Activated T-cell treated with anti-CD3 and anti-CD28 coated beads, Interleukin-2, amount 50 U/mL, for 4 hours (primary cell): ENCODE data around the gene SYT1. TPM values are rescaled to one million over a fixed set of nuclear protein-coding genes. Genes with fewer than 3 reads are reported as not detected.

Experiments used
- ATAC-seq, 2 donors: fragments of 200-7000 bp; cut with Tn5 transposase; one replicate each; pipeline ENCODE4 v1.10.0; 2021
- DNase-seq: peaks from one replicate; pipeline ENCODE4 v3.0.0-alpha.2; 2020
- H3K27me3 Mint-ChIP-seq: one replicate; pipeline ENCODE4 v1.8.0; 2021; ENCODE audit warnings: low read depth, mixed read lengths
- H3K36me3 Mint-ChIP-seq: one replicate; pipeline ENCODE4 v1.8.0; 2022; ENCODE audit warnings: mixed read lengths; ENCODE audit not compliant: insufficient read depth
- H3K4me1 Mint-ChIP-seq: one replicate; pipeline ENCODE4 v1.8.0; 2021; ENCODE audit warnings: low read depth, mixed read lengths
- H3K4me3 Mint-ChIP-seq: one replicate; pipeline ENCODE4 v1.8.0; 2021; ENCODE audit warnings: mild to moderate bottlenecking, moderate library complexity, mixed read lengths
- H3K9me3 Mint-ChIP-seq: one replicate; pipeline ENCODE4 v1.8.0; 2021; ENCODE audit warnings: mixed read lengths
- total RNA-seq, 3 donors: library from RNA; stranded (reverse); gene quantifications; one replicate each; pipeline ENCODE4 v1.2.1, GENCODE V29; 2021

The SYT1 gene
- total RNA-seq, 3 donors from 2014 or later, result 0.16 TPM; not detected in 2

DNA sequence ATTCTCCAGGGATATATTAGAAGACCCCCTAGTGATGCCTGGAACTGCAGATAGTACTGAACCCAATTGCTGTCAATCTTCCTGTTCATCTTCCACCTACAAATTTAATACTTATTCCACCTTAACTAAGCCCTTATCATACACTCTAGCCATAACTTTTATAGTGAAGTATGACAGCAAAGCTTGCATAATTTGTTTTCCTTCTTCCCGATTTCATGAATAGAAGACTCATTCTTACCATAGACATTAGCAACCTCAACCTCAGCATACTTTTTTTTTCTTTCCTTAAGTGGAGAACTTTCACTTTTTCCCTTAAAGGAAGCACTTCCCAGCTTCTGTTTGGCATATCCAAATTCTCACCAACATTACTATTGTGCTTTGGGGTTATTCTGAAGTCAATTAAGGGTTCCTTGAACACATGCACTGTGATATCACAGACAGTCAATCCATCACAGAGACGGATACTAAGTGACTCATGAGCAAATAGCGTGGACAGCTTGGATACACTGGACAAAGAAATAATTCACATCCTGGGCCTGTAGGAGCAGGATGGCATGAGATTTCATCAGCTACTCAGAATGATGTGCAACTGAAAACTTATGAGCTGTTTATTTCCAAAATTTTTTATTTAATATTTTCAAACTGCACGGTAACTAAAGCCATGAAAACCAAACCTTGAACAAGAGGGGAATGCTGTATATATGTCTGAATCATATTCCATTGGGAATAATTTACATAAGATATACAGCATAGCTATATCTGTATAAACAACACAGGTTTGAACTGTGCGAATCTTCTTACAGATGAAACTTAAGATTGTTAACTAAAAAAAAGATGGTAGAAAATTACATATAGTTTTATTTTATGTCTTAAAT is 63.9 kb downstream of the SYT1 start:
- ATAC-seq (no peak), DNase-seq (no peak)
- no peak overlapping the region for H3K4me3 Mint-ChIP-seq
- no peaks in the 10 kb centered on the region for H3K4me1 Mint-ChIP-seq
- peaks cover 29% of the 10 kb centered on the region for H3K9me3 Mint-ChIP-seq
- H3K27me3 Mint-ChIP-seq, result no peaks in the 10 kb centered on the region
- H3K36me3 Mint-ChIP-seq, result no peaks in the 10 kb centered on the region

GRCh38 chr12:78929075-78929418 is 64.5 kb downstream of the SYT1 start:
- Mint-ChIP-seq H3K4me1 (no peaks in the 10 kb centered on the region), H3K9me3 (peaks cover 32% of the 10 kb centered on the region), H3K4me3 (no peak overlapping the region), H3K36me3 (no peaks in the 10 kb centered on the region), H3K27me3 (no peaks in the 10 kb centered on the region)
- DNase-seq, result no peak
- no peak for ATAC-seq

- Mint-ChIP-seq H3K36me3 (no peaks in the 10 kb centered on the region), H3K4me3 (no peak overlapping the region), H3K4me1 (no peaks in the 10 kb centered on the region), H3K9me3 (peaks cover 29% of the 10 kb centered on the region), H3K27me3 (no peaks in the 10 kb centered on the region)
- DNase-seq (no peak), ATAC-seq (no peak)
Measured at GRCh38 chr12:78931466-78931990, 67.0 kb downstream of the SYT1 start.

DNA sequence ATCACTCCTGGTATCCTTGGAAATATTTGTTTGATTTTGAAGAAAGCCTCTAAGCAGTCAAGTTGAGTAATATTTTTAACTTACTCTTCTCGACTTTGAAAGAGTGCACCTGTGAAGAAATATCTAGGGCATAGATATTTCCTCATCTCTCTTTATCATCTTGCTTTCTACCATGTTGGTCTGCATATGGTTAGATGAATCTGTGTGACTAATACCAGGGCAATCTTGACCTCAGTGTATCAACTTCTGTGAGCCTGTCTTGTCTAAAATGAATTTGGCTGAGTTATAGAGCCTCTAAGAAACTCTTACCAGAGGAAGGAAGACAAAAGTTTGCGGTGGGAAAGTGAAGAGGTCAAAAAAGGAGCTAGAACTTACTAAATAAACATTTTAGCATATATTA is 68.4 kb downstream of the SYT1 start:
- Mint-ChIP-seq H3K36me3 (no peaks in the 10 kb centered on the region), H3K4me3 (no peak overlapping the region), H3K27me3 (no peaks in the 10 kb centered on the region), H3K4me1 (no peaks in the 10 kb centered on the region), H3K9me3 (peaks cover 19% of the 10 kb centered on the region)
- ATAC-seq (no peak), DNase-seq (no peak)

DNA sequence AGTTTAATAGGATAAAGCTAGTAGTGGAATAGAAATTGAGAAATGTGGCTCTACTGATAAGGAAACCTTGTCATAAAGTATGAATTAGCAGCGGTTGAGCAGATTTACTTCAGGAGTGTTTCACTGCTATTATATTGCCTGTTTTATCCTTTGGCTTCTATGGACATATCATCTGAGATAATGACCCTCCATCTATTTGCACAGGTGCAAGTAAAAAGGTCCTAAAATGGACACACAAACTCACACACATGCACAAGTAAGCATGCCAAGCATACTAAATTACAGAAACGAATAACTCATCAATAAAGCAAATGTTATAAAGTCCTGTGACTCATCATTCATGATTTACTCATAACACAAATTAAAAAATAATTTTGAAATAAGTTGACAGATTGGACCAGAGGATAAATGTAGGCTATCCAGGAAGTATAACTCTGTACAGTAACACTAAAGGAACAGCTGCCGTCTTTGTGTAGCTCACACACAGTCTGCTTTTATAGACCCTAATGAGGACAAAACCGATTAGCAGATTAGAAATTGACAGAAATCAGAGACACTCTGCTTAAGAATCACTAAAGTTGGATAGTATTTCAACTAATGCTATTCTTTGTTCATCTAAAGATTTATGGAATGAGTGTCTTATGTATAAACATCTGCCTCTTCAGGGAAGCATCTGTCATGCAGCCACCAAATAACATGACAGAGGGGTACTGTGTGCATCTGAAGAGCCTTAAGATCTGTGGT is 73.9 kb downstream of the SYT1 start:
- Mint-ChIP-seq H3K36me3 (no peaks in the 10 kb centered on the region), H3K4me1 (no peaks in the 10 kb centered on the region), H3K4me3 (no peak overlapping the region), H3K9me3 (peaks cover 9% of the 10 kb centered on the region), H3K27me3 (no peaks in the 10 kb centered on the region)
- ATAC-seq, result no peak
- no peak for DNase-seq

DNA sequence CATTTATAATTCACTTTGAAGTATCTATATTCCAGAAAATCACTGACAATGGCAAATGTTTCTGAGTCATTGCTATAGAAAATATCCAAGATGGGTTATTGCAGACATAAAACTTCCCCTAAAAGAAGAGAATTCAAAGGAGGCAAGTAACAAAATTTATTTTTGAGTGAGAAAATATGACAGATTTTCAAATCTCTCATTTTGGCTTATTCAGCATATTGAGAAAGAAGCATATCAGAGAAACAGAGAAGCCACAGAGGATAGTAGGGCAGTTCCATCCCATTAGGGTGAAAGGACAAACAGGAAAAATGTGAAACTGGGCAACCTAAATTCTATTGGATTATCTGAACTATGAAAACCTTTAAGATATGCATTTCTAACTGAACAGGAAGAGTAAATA is 85.0 kb downstream of the SYT1 start:
- DNase-seq, result no peak
- no peak overlapping the region for H3K4me3 Mint-ChIP-seq
- H3K9me3 Mint-ChIP-seq, result peaks cover 16% of the 10 kb centered on the region
- no peak for ATAC-seq
- no peaks in the 10 kb centered on the region for H3K27me3 Mint-ChIP-seq
- no peaks in the 10 kb centered on the region for H3K4me1 Mint-ChIP-seq
- H3K36me3 Mint-ChIP-seq, result no peaks in the 10 kb centered on the region

DNA sequence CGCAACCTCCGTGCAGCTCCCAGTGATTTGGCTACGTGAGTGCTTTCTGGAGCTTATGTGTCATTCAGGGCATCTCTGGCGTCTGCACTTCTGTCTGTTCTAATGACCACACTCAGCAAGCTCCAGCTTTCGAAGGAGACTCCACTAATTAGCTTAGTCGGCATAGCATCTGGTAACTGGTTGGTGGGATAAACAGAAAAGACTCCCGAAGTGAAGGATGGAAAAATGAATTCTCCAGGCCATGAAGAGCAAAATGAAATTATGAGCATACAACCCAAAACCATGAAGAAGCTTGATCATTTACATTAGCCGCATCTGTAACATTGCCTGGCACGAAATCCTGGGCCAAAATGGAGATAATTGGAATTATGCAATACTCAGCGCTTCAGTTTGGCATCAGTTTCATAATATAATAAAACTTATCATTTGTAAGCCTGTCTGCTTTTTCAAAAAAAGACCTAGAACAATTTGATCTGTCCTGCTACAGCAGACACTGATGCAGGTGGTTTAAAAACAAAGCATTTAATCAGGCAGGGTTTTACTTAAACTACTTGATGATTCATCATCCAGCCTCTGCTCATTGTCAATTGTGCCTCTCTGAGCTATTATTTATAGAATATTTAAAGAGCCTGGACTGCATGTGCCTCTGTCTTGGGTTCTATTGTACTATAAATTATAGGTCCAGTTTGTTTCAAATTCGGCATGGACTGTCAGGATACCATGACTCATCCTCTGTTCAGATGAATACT is 87.4 kb downstream of the SYT1 start:
- H3K27me3 Mint-ChIP-seq, result no peaks in the 10 kb centered on the region
- ATAC-seq, result no peak
- no peak overlapping the region for H3K4me3 Mint-ChIP-seq
- no peak for DNase-seq
- H3K9me3 Mint-ChIP-seq, result peaks cover 21% of the 10 kb centered on the region
- no peaks in the 10 kb centered on the region for H3K36me3 Mint-ChIP-seq
- no peaks in the 10 kb centered on the region for H3K4me1 Mint-ChIP-seq

GRCh38 chr12:78952552-78952929 is 88.0 kb downstream of the SYT1 start:
- Mint-ChIP-seq H3K36me3 (no peaks in the 10 kb centered on the region), H3K4me1 (no peaks in the 10 kb centered on the region), H3K9me3 (peaks cover 21% of the 10 kb centered on the region), H3K4me3 (no peak overlapping the region), H3K27me3 (no peaks in the 10 kb centered on the region)
- ATAC-seq, result no peak
- no peak for DNase-seq

DNA sequence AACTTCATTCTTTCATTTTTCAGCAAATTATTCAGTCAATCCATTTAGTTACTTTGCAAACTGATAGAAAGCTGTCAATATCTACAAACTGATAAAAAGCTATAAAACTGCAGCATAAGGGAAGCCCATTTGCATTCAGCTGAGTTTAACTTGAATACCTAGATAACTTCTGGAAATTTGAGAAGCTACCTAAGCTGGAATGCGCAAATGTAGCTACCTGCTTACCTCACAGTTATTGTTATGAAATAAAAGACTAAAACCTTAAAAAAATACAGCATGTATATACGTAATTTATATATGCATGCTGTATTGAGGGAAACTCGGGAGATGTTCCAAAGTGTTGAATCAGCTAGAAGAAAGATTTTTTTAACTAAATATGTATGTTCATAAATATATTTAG is 94.4 kb downstream of the SYT1 start:
- no peak for ATAC-seq
- no peaks in the 10 kb centered on the region for H3K27me3 Mint-ChIP-seq
- no peak overlapping the region for H3K4me3 Mint-ChIP-seq
- H3K36me3 Mint-ChIP-seq, result no peaks in the 10 kb centered on the region
- peaks cover 13% of the 10 kb centered on the region for H3K9me3 Mint-ChIP-seq
- H3K4me1 Mint-ChIP-seq, result no peaks in the 10 kb centered on the region
- DNase-seq, result no peak

GRCh38 chr12:78959556-78959955 is 95.0 kb downstream of the SYT1 start:
- Mint-ChIP-seq H3K9me3 (peaks cover 13% of the 10 kb centered on the region), H3K4me3 (no peak overlapping the region), H3K27me3 (no peaks in the 10 kb centered on the region), H3K4me1 (no peaks in the 10 kb centered on the region), H3K36me3 (no peaks in the 10 kb centered on the region)
- DNase-seq (no peak), ATAC-seq (no peak)

DNA sequence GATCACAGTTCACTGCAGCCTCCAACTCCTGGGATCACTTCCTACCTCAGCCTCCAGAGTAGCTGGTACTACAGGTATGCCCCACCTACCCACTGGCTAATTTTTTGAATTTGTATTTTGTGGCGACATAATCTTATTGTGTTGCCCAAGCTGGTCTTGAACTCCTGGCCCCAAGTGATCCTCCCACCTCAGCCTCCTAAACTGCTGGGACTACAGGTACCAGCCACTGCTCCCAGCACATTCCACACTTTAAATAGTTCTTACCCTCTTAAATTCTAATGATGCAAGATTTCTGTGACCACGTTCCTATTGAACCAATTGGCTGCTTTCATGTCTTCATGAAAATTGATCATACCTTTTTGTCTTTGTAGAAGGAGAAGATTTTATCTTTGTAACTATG is 96.6 kb downstream of the SYT1 start:
- Mint-ChIP-seq H3K36me3 (no peaks in the 10 kb centered on the region), H3K4me1 (no peaks in the 10 kb centered on the region)

GRCh38 chr12:78963439-78964227 is 99.1 kb downstream of the SYT1 start:
- H3K27me3 Mint-ChIP-seq, result no peaks in the 10 kb centered on the region
- H3K4me1 Mint-ChIP-seq, result no peaks in the 10 kb centered on the region
- H3K36me3 Mint-ChIP-seq, result no peaks in the 10 kb centered on the region
- H3K4me3 Mint-ChIP-seq, result no peak overlapping the region
- DNase-seq, result no peak
- H3K9me3 Mint-ChIP-seq, result peaks cover 15% of the 10 kb centered on the region
- ATAC-seq, result no peak

More for the DNA sequence above, 96.6 kb downstream of the SYT1 start:
- DNase-seq (no peak), ATAC-seq (no peak)
- no peak overlapping the region for H3K4me3 Mint-ChIP-seq
- H3K9me3 Mint-ChIP-seq, result peaks cover 8% of the 10 kb centered on the region
- H3K27me3 Mint-ChIP-seq, result no peaks in the 10 kb centered on the region

DNA sequence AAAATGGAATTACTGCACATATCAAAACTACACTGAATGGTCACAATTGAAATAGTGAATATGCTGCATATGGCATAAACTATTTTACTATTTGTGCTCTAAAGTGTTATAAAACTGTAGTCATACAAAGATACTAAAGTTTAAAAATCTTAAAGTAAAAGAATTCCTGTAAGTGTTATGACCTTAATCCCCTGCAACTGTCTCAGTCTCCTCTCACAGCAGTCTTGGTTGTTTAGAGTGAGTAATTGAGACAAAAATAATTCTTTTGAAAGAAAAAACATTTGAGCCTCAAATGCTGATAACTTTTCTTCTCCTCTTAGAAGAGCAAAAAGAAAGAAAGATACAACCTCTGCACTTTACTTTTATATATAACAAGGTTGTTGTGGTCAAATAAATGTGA is 99.9 kb downstream of the SYT1 start:
- no peak for ATAC-seq

DNA sequence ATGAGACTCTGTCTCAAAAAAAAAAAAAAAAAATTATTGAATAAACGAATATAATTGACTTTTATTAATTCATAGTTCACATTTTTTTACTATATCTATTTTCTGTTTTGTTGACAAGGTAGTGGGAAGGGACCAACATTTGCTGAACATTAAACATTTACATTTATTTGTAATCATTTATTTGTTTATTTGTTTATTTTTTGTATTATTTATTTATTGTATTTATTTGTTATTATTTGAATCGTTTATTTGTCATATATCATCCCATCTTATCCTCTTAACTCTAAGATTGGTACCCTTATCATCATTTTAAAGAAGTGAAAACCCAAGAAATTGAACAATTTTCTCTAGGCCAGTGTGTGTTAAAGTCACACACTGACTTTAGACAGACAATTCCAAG is 101.5 kb downstream of the SYT1 start:
- DNase-seq, result no peak
- peaks cover 21% of the 10 kb centered on the region for H3K9me3 Mint-ChIP-seq
- H3K4me1 Mint-ChIP-seq, result no peaks in the 10 kb centered on the region
- ATAC-seq, result no peak
- no peak overlapping the region for H3K4me3 Mint-ChIP-seq
- H3K27me3 Mint-ChIP-seq, result no peaks in the 10 kb centered on the region
- H3K36me3 Mint-ChIP-seq, result no peaks in the 10 kb centered on the region

More for the DNA sequence above, 99.9 kb downstream of the SYT1 start:
- no peaks in the 10 kb centered on the region for H3K27me3 Mint-ChIP-seq
- no peak for DNase-seq
- peaks cover 21% of the 10 kb centered on the region for H3K9me3 Mint-ChIP-seq
- H3K4me1 Mint-ChIP-seq, result no peaks in the 10 kb centered on the region
- no peak overlapping the region for H3K4me3 Mint-ChIP-seq
- H3K36me3 Mint-ChIP-seq, result no peaks in the 10 kb centered on the region
